IMR-90 (cell line): Measurements from ENCODE around the gene ACAD11. TPM values are rescaled to one million over a fixed set of nuclear protein-coding genes. Genes with fewer than 3 reads are reported as not detected.

ENCODE experiments used
- ATAC-seq: fragments of 200-7000 bp; cut with Tn5 transposase; 2 replicates; pipeline ENCODE4 v1.9.1; 2020; ENCODE audit warnings: low read depth, mild to moderate bottlenecking, moderate library complexity
- BruUV-seq: library from RNA; stranded (reverse); fragments of 400-500 nt; replicated peaks from 2 replicates; lab custom pipeline; 2021; lab: Mats Ljungman, UMichigan
- CTCF ChIA-PET: fragments of 300-600 bp; formaldehyde crosslinking; extraction: SDS; loops from one replicate; lab custom pipeline; 2021; ENCODE audit warnings: antibody characterized with exemption; lab: Yijun Ruan, JAX
- POLR2A ChIA-PET: fragments of 300-600 bp; sonication (Branson Sonifier 250); formaldehyde crosslinking; loops from one replicate; lab custom pipeline; 2022; ENCODE audit warnings: antibody characterized with exemption; ENCODE audit not compliant: unreplicated experiment; lab: Charles Lee
- DNase-seq: peaks from one replicate; pipeline ENCODE4 v3.0.0; 2013
- H2AFZ ChIP-seq: replicated peaks from 2 replicates; pipeline ENCODE3; 2013; ENCODE audit warnings: low read length, mild to moderate bottlenecking; ENCODE audit not compliant: poor library complexity
- H2AK5ac ChIP-seq: 2 replicates; pipeline ENCODE4 v1.6.1; 2013; ENCODE audit warnings: low read depth, low read length, inconsistent platforms
- H2AK9ac ChIP-seq: replicated peaks from 2 replicates; pipeline ENCODE3; 2013; ENCODE audit warnings: mild to moderate bottlenecking, low read depth, low read length, moderate library complexity; ENCODE audit not compliant: poor library complexity
- H2BK120ac ChIP-seq: 2 replicates; pipeline ENCODE4 v1.6.1; 2013; ENCODE audit warnings: low read depth, low read length, inconsistent platforms
- H2BK15ac ChIP-seq: 3 replicates; pipeline ENCODE4 v1.6.1; 2013; ENCODE audit warnings: low read depth, low read length, inconsistent platforms
- H2BK20ac ChIP-seq: 2 replicates; pipeline ENCODE4 v1.6.1; 2013; ENCODE audit warnings: low read depth, mild to moderate bottlenecking, inconsistent platforms, low read length, moderate library complexity
- H2BK5ac ChIP-seq: 2 replicates; pipeline ENCODE4 v1.6.1; 2013; ENCODE audit warnings: mild to moderate bottlenecking, low read depth, low read length, inconsistent platforms; ENCODE audit not compliant: poor library complexity, severe bottlenecking
- H3K14ac ChIP-seq: replicated peaks from 2 replicates; pipeline ENCODE4 v1.6.1; 2013; ENCODE audit warnings: low read depth, low read length, inconsistent platforms
- H3K18ac ChIP-seq: 2 replicates; pipeline ENCODE4 v1.6.1; 2013; ENCODE audit warnings: low read depth, low read length, control low read depth
- H3K23ac ChIP-seq: 2 replicates; pipeline ENCODE4 v1.6.1; 2013; ENCODE audit warnings: low read depth, low read length, inconsistent platforms
- H3K27ac ChIP-seq: 2 replicates; pipeline ENCODE4 v1.5.1; 2013; ENCODE audit warnings: mild to moderate bottlenecking, control low read depth, low read length; ENCODE audit not compliant: insufficient read depth
- H3K27me3 ChIP-seq: 2 replicates; pipeline ENCODE4 v1.6.1; 2013; ENCODE audit warnings: low read length; ENCODE audit not compliant: control insufficient read depth, insufficient read depth
- H3K36me3 ChIP-seq: 2 replicates; pipeline ENCODE4 v1.6.1; 2013; ENCODE audit warnings: low read length, mixed read lengths; ENCODE audit not compliant: control insufficient read depth, insufficient read depth
- H3K4ac ChIP-seq: 2 replicates; pipeline ENCODE4 v1.6.1; 2013; ENCODE audit warnings: low read depth, low read length, inconsistent platforms
- H3K4me1 ChIP-seq: 2 replicates; pipeline ENCODE4 v1.6.1; 2013; ENCODE audit warnings: low read length, mixed read lengths; ENCODE audit not compliant: control insufficient read depth, insufficient read depth
- H3K4me2 ChIP-seq: 2 replicates; pipeline ENCODE4 v1.6.1; 2013; ENCODE audit warnings: low read depth, mild to moderate bottlenecking, control low read depth, low read length, moderate library complexity
- H3K4me3 ChIP-seq: 2 replicates; pipeline ENCODE4 v1.5.1; 2013; ENCODE audit warnings: low read depth, mild to moderate bottlenecking, control low read depth, low read length, moderate library complexity; ENCODE audit not compliant: insufficient read depth
- H3K56ac ChIP-seq: 2 replicates; pipeline ENCODE4 v1.6.1; 2013; ENCODE audit warnings: low read length, inconsistent platforms; ENCODE audit not compliant: insufficient read depth; ENCODE audit errors: extremely low read depth
- H3K79me1 ChIP-seq, 2 experiments: 2 replicates each; pipeline ENCODE4 v1.6.1; 2013; ENCODE audit warnings: low read length in 2 of 2, inconsistent platforms in 1 of 2, low read depth in 1 of 2
- H3K9ac ChIP-seq: 2 replicates; pipeline ENCODE4 v1.6.1; 2013; ENCODE audit warnings: low read depth, low read length, control low read depth
- H3K9me1 ChIP-seq: 2 replicates; pipeline ENCODE4 v1.6.1; 2013; ENCODE audit warnings: low read length, inconsistent platforms; ENCODE audit not compliant: insufficient read depth
- H3K9me3 ChIP-seq: 2 replicates; pipeline ENCODE4 v1.6.1; 2013; ENCODE audit warnings: low read length; ENCODE audit not compliant: control insufficient read depth, insufficient read depth
- H4K20me1 ChIP-seq: 2 replicates; pipeline ENCODE4 v1.6.1; 2013; ENCODE audit warnings: low read length, inconsistent platforms; ENCODE audit not compliant: insufficient read depth
- H4K5ac ChIP-seq: 2 replicates; pipeline ENCODE4 v1.6.1; 2013; ENCODE audit warnings: mild to moderate bottlenecking, low read depth, low read length, control low read depth
- H4K8ac ChIP-seq, 2 experiments: 2 replicates each; pipeline ENCODE4 v1.6.1; 2013; ENCODE audit warnings: low read depth in 2 of 2, low read length in 2 of 2, control low read depth in 1 of 2, inconsistent platforms in 1 of 2
- H4K91ac ChIP-seq: 2 replicates; pipeline ENCODE4 v1.6.1; 2013; ENCODE audit warnings: low read depth, low read length, inconsistent platforms; ENCODE audit not compliant: insufficient read depth
- BHLHE40 ChIP-seq: fragments of 150-350 bp; IDR thresholded peaks from 2 replicates; pipeline ENCODE4 v1.6.1; 2016; ENCODE audit warnings: mild to moderate bottlenecking, low read depth, low read length
- FOS ChIP-seq: fragments of 150-350 bp; IDR thresholded peaks from 2 replicates; pipeline ENCODE4 v1.6.1; 2016; ENCODE audit warnings: low read depth, low read length
- MAFK ChIP-seq: IDR thresholded peaks from 2 replicates; pipeline ENCODE4 v1.6.1; 2012; ENCODE audit warnings: low read depth, low read length, improper control_type of control experiment
- NFE2L2 ChIP-seq: fragments of 150-350 bp; IDR thresholded peaks from 2 replicates; pipeline ENCODE4 v1.6.1; 2016; ENCODE audit warnings: low read depth, mild to moderate bottlenecking, low read length
- POLR2A ChIP-seq: IDR thresholded peaks from 2 replicates; pipeline ENCODE4 v1.6.1; 2012; ENCODE audit warnings: mild to moderate bottlenecking, low read depth, low read length
- RAD21 ChIP-seq: IDR thresholded peaks from 2 replicates; pipeline ENCODE4 v1.6.1; 2012; ENCODE audit warnings: low read length, improper control_type of control experiment
- RCOR1 ChIP-seq: IDR thresholded peaks from 2 replicates; pipeline ENCODE4 v1.6.1; 2012; ENCODE audit warnings: mild to moderate bottlenecking, low read length, improper control_type of control experiment; ENCODE audit not compliant: insufficient replicate concordance
- RFX5 ChIP-seq: IDR thresholded peaks from 2 replicates; pipeline ENCODE4 v1.8.0; 2012; ENCODE audit warnings: low read depth, mild to moderate bottlenecking, low read length, moderate library complexity
- WGBS, 2 experiments: methylation state at CpG; one replicate each; pipeline versions ENCODE4 v1.1.5 to v1.1.7; 2013; ENCODE audit warnings: missing lambda C conversion rate in 2 of 2; ENCODE audit not compliant: insufficient read length in 1 of 2; ENCODE audit errors: extremely low coverage in 2 of 2; 5-methylcytosine and 5-hydroxymethylcytosine counted together
- dilution Hi-C: fragments of 300-500 bp; cut with HindIII; formaldehyde crosslinking; loops from one replicate; pipeline ENCODE4 v1.14.3; 2018; ENCODE audit warnings: low sequenced_read_pairs; ENCODE audit not compliant: unreplicated experiment
- in situ Hi-C: fragments of 300-500 bp; cut with MboI; formaldehyde crosslinking; loops from 3 replicates; pipeline ENCODE4 v1.14.3; 2019; ENCODE audit warnings: low sequenced_read_pairs, inconsistent platforms, mixed read lengths
- intact Hi-C: fragments of 100-400 bp; cut with micrococcal nuclease; formaldehyde crosslinking; loops from 2 replicates; pipeline ENCODE4 v1.10.0; 2022
- polyA plus RNA-seq, 3 experiments: library from polyadenylated mRNA; depleted of rRNA; stranded (reverse); fragments of >200 nt; gene quantifications; 2 replicates each; pipeline ENCODE4 v1.2.3, GENCODE V29; 2012; ENCODE audit warnings: low replicate concordance in 1 of 3
- total RNA-seq: library from RNA; depleted of rRNA; stranded (reverse); fragments of >200 nt; gene quantifications from 2 replicates; pipeline ENCODE4 v1.2.3, GENCODE V29; 2012
- TF ChIP-seq, protein P1 (sequence below): conservative IDR thresholded peaks from 2 replicates; pipeline ENCODE4 v1.5.1; 2012; ENCODE audit warnings: mild to moderate bottlenecking, low read depth, low read length, improper control_type of control experiment

Gene ACAD11
- total and polyA plus RNA-seq, 2 of the 4 experiments (the other 2 are of a cell fraction): 16.0 to 18.8 TPM

GRCh38 chr3:132543011-132543739 lies 116.4 kb downstream of the ACAD11 start:
- TF ChIP-seq FOS (peak; percentile 91), NFE2L2 (no peak), RFX5 (no peak), RCOR1 (no peak), BHLHE40 (0 out of 2 replicates have a peak, but pooled peaks have one; percentile 33), POLR2A (no peak), MAFK (peak; percentile 15; the same call in 1 of the 2 replicates), RAD21 (no peak)
- TF ChIP-seq, protein P1, sequence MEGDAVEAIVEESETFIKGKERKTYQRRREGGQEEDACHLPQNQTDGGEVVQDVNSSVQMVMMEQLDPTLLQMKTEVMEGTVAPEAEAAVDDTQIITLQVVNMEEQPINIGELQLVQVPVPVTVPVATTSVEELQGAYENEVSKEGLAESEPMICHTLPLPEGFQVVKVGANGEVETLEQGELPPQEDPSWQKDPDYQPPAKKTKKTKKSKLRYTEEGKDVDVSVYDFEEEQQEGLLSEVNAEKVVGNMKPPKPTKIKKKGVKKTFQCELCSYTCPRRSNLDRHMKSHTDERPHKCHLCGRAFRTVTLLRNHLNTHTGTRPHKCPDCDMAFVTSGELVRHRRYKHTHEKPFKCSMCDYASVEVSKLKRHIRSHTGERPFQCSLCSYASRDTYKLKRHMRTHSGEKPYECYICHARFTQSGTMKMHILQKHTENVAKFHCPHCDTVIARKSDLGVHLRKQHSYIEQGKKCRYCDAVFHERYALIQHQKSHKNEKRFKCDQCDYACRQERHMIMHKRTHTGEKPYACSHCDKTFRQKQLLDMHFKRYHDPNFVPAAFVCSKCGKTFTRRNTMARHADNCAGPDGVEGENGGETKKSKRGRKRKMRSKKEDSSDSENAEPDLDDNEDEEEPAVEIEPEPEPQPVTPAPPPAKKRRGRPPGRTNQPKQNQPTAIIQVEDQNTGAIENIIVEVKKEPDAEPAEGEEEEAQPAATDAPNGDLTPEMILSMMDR: no peak
- in situ Hi-C loops: loop anchor here (5.0 kb wide), 1 partner anchor 104 kb away; no protein-coding TSS in a partner anchor
- CTCF ChIA-PET: interaction anchor here (0.7 to 1.3 kb wide), 3 partner anchors 84 to 99 kb away, joined by 3 to 5 read pairs (median 4); no protein-coding TSS in a partner anchor

More at GRCh38 chr3:132543011-132543739, 116.4 kb downstream of the ACAD11 start:
- peaks cover 10% of the 10 kb centered on the region for H3K36me3 ChIP-seq
- H3K9me1 ChIP-seq: peaks cover 25% of the 10 kb centered on the region
- H2BK20ac ChIP-seq: peak overlapping the region; percentile 94
- dilution Hi-C loops (loop anchor here (25.0 kb wide), 1 partner anchor 94 kb away; no protein-coding TSS in a partner anchor), intact Hi-C loops (loop anchor here (5.0 kb wide), 1 partner anchor 49 kb away; no protein-coding TSS in a partner anchor)
- peaks cover 13 to 36% of the 10 kb centered on the region in 2 experiments; a peak in 3 of 4 replicates for H3K79me1 ChIP-seq
- peak overlapping the region; percentile 50 for H3K9ac ChIP-seq
- peak overlapping the region; percentile 70 for H2AK9ac ChIP-seq
- peak overlapping the region; percentile 96 for H2BK120ac ChIP-seq
- H2BK5ac ChIP-seq: peak overlapping the region; percentile 96
- DNase-seq (peak; percentile 97), ATAC-seq (peak; percentile 89)
- WGBS, 2 experiments: no CpG with 5 or more reads among the region's 2 CpGs
- peak overlapping the region; percentile 65 for H3K4me2 ChIP-seq
- H4K8ac ChIP-seq: peak overlapping the region; percentile 73 to 96
- H2BK15ac ChIP-seq: peak overlapping the region; percentile 89
- H3K56ac ChIP-seq: peak overlapping the region; percentile 75
- POLR2A ChIA-PET: no interaction called here
- no TSS peak for BruUV-seq
- peak overlapping the region; percentile 96 for H4K91ac ChIP-seq
- peak overlapping the region; percentile 91 for H3K14ac ChIP-seq
- peak overlapping the region; percentile 96 for H3K18ac ChIP-seq
- no peaks in the 10 kb centered on the region for H4K20me1 ChIP-seq
- H2AFZ ChIP-seq: no peak overlapping the region
- peak overlapping the region; percentile 97 for H3K4ac ChIP-seq
- peak overlapping the region; percentile 91 for H3K23ac ChIP-seq
- H3K4me3 ChIP-seq: no peak overlapping the region
- H3K9me3 ChIP-seq: no peaks in the 10 kb centered on the region
- H2AK5ac ChIP-seq: peak overlapping the region; percentile 82
- H3K27ac ChIP-seq: peak overlapping the region; percentile 98
- H3K27me3 ChIP-seq: no peaks in the 10 kb centered on the region
- H3K4me1 ChIP-seq: peaks cover 25% of the 10 kb centered on the region
- peak overlapping the region; percentile 92 for H4K5ac ChIP-seq
